ENCODE measurements around the gene EPB41L3. TPM values are rescaled to one million over a fixed set of nuclear protein-coding genes. Genes with fewer than 3 reads are reported as not detected.

The EPB41L3 gene
- polyA plus RNA-seq, 1 donor (not counting 4 experiments of a cell fraction or from before 2014, with no cell fraction given), result 0.39 TPM

DNA sequence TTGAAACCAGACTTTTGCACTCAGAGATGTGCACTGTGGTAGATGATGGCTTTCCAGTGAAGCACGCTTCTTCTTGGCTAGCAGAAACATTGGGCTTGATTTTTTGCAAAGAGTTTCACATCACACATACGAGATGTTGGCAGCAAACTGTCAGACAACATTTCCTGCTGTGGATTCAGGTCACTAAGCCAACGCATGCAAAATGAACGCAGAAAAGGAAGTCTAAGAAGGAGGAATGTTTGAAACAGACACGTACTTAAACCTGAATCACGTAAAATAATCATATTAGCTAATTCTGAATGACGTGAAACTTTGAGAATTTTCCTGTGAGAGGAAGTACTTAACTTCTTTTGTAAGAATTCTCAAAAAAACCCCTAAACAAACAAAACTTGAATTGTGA, 88.1 kb downstream of the EPB41L3 start:
- no peaks in the 10 kb centered on the region for H3K36me3 ChIP-seq (ENCODE audit: control insufficient read depth in 2 of 2, extremely low read depth in 1 of 2, insufficient read depth in 2 of 2, low read length in 2 of 2)
- no peaks in the 10 kb centered on the region for H3K9me1 ChIP-seq (ENCODE audit: control insufficient read depth, extremely low read depth, insufficient read depth, low read length)
- no peaks in the 10 kb centered on the region for H3K9me3 ChIP-seq (ENCODE audit: control insufficient read depth, low read depth, low read length)
- H3K4me1 ChIP-seq (ENCODE audit: control insufficient read depth, extremely low read depth, insufficient read depth, low read length), result no peaks in the 10 kb centered on the region
- no peak overlapping the region for H2AFZ ChIP-seq (ENCODE audit: control insufficient read depth, low read length)
- H4K20me1 ChIP-seq (ENCODE audit: control insufficient read depth, extremely low read depth, insufficient read depth, low read length), result no peaks in the 10 kb centered on the region
- no peak overlapping the region for H3K9ac ChIP-seq (ENCODE audit: control insufficient read depth, extremely low read depth, insufficient read depth, low read length)
- no peak overlapping the region for H3K4me2 ChIP-seq (ENCODE audit: control insufficient read depth, extremely low read depth, insufficient read depth, low read depth, low read length)
- no peak overlapping the region for H3K4me3 ChIP-seq (ENCODE audit: control insufficient read depth in 2 of 3, extremely low read depth in 1 of 3, insufficient read depth in 2 of 3, low read depth in 1 of 3, low read length in 3 of 3)
- H3K27ac ChIP-seq (ENCODE audit: control insufficient read depth, insufficient read depth, low read length), result no peak overlapping the region
- no peaks in the 10 kb centered on the region for H3K27me3 ChIP-seq (ENCODE audit: control insufficient read depth, extremely low read depth, insufficient read depth, low read length)
- H3K79me2 ChIP-seq (ENCODE audit: control insufficient read depth, insufficient read depth, low read length), result no peaks in the 10 kb centered on the region
- TF ChIP-seq EZH2 (IDR thresholded peaks at IDR 0.05; ENCODE audit: low read length) (no peak), CTCF (optimal IDR thresholded peaks at IDR 0.05 in 1 of 3, IDR thresholded peaks at IDR 0.05 in 1 of 3, conservative IDR thresholded peaks at IDR 0.05 in 1 of 3; ENCODE audit: extremely low read depth in 1 of 3, insufficient read depth in 2 of 3, low read length in 3 of 3) (no peak)
- dilution Hi-C loops (cut with MboI; ENCODE audit: extremely low pct_ligation_motif_present, low sequenced_read_pairs), result no loop called here
- DNase-seq (ENCODE audit: low read depth, low spot score) (no peak), FAIRE-seq (no peak)

GRCh38 chr18:5452943-5453443, 90.8 kb downstream of the EPB41L3 start:
- TF ChIP-seq CTCF (optimal IDR thresholded peaks at IDR 0.05 in 1 of 3, IDR thresholded peaks at IDR 0.05 in 1 of 3, conservative IDR thresholded peaks at IDR 0.05 in 1 of 3; ENCODE audit: extremely low read depth in 1 of 3, insufficient read depth in 2 of 3, low read length in 3 of 3) (no peak), EZH2 (IDR thresholded peaks at IDR 0.05; ENCODE audit: low read length) (no peak)
- H3K79me2 ChIP-seq (ENCODE audit: control insufficient read depth, insufficient read depth, low read length), result no peaks in the 10 kb centered on the region
- H3K9me1 ChIP-seq (ENCODE audit: control insufficient read depth, extremely low read depth, insufficient read depth, low read length), result no peaks in the 10 kb centered on the region
- dilution Hi-C loops (cut with MboI; ENCODE audit: extremely low pct_ligation_motif_present, low sequenced_read_pairs), result no loop called here
- H3K9me3 ChIP-seq (ENCODE audit: control insufficient read depth, low read depth, low read length), result no peaks in the 10 kb centered on the region
- no peaks in the 10 kb centered on the region for H4K20me1 ChIP-seq (ENCODE audit: control insufficient read depth, extremely low read depth, insufficient read depth, low read length)
- no peak overlapping the region for H2AFZ ChIP-seq (ENCODE audit: control insufficient read depth, low read length)
- no peak overlapping the region for H3K4me2 ChIP-seq (ENCODE audit: control insufficient read depth, extremely low read depth, insufficient read depth, low read depth, low read length)
- H3K27me3 ChIP-seq (ENCODE audit: control insufficient read depth, extremely low read depth, insufficient read depth, low read length), result no peaks in the 10 kb centered on the region
- DNase-seq (ENCODE audit: low read depth, low spot score) (no peak), FAIRE-seq (no peak)
- no peak overlapping the region for H3K27ac ChIP-seq (ENCODE audit: control insufficient read depth, insufficient read depth, low read length)
- no peaks in the 10 kb centered on the region for H3K4me1 ChIP-seq (ENCODE audit: control insufficient read depth, extremely low read depth, insufficient read depth, low read length)
- H3K4me3 ChIP-seq (ENCODE audit: control insufficient read depth in 2 of 3, extremely low read depth in 1 of 3, insufficient read depth in 2 of 3, low read depth in 1 of 3, low read length in 3 of 3), result no peak overlapping the region
- no peak overlapping the region for H3K9ac ChIP-seq (ENCODE audit: control insufficient read depth, extremely low read depth, insufficient read depth, low read length)
- no peaks in the 10 kb centered on the region for H3K36me3 ChIP-seq (ENCODE audit: control insufficient read depth in 2 of 2, extremely low read depth in 1 of 2, insufficient read depth in 2 of 2, low read length in 2 of 2)

Data from keratinocyte (primary cell).